ENCODE data around the gene FGD6. TPM values are rescaled to one million over a fixed set of nuclear protein-coding genes. Genes with fewer than 3 reads are reported as not detected.
"Not testable (repeated sequence)": the region's sequence is repeated elsewhere in the genome, so short reads cannot be mapped to it uniquely, and the experiment has no call there.

The FGD6 gene
- total and polyA plus RNA-seq, 2 donors (not counting 1 experiment from before 2014, with no cell fraction given), result 3.3 to 4.7 TPM

GRCh38 chr12:95197636-95198035 is 19.6 kb downstream of the FGD6 start:
- H3K4me1 ChIP-seq (ENCODE audit: control insufficient read depth, extremely low read depth, insufficient read depth, low read length), result peaks cover 2% of the 10 kb centered on the region
- H3K9me3 ChIP-seq (ENCODE audit: control insufficient read depth, insufficient read depth, low read depth, low read length), result no peaks in the 10 kb centered on the region
- no peaks in the 10 kb centered on the region for H3K36me3 ChIP-seq (ENCODE audit: control insufficient read depth, insufficient read depth, low read length)
- H3K79me2 ChIP-seq (ENCODE audit: control insufficient read depth, insufficient read depth, low read length), result no peaks in the 10 kb centered on the region
- H3K9ac ChIP-seq (ENCODE audit: insufficient read depth, low read length), result no peak overlapping the region
- H3K27me3 ChIP-seq (ENCODE audit: control insufficient read depth, insufficient read depth, low read length), result no peaks in the 10 kb centered on the region
- TF ChIP-seq CTCF (conservative IDR thresholded peaks at IDR 0.05 in 1 of 2, IDR thresholded peaks at IDR 0.05 in 1 of 2; ENCODE audit: low read depth in 1 of 2, low read length in 2 of 2) (no peak), EZH2 (IDR thresholded peaks at IDR 0.05; ENCODE audit: low read length, missing control alignments) (no peak)
- no peaks in the 10 kb centered on the region for H4K20me1 ChIP-seq (ENCODE audit: control insufficient read depth, extremely low read depth, insufficient read depth, low read length)
- no peak overlapping the region for H3K4me3 ChIP-seq (replicated peaks in 1 of 4; ENCODE audit: control extremely low read depth in 1 of 4, insufficient read depth in 1 of 4, low read depth in 3 of 4, low read length in 4 of 4)
- H2AFZ ChIP-seq (ENCODE audit: low read length), result no peak overlapping the region
- H3K27ac ChIP-seq (ENCODE audit: insufficient read depth, low read length), result no peak overlapping the region
- H3K4me2 ChIP-seq (ENCODE audit: extremely low read depth, insufficient read depth, low read length), result no peak overlapping the region
- no peak for DNase-seq (ENCODE audit: low read depth in 2 of 2)

GRCh38 chr12:95196875-95197569 is 20.2 kb downstream of the FGD6 start:
- not testable (repeated sequence) for H3K79me2 ChIP-seq (ENCODE audit: control insufficient read depth, insufficient read depth, low read length); H4K20me1 ChIP-seq (ENCODE audit: control insufficient read depth, extremely low read depth, insufficient read depth, low read length); H3K9ac ChIP-seq (ENCODE audit: insufficient read depth, low read length); H3K27me3 ChIP-seq (ENCODE audit: control insufficient read depth, insufficient read depth, low read length); H3K4me2 ChIP-seq (ENCODE audit: extremely low read depth, insufficient read depth, low read length); DNase-seq (ENCODE audit: low read depth in 2 of 2); H3K27ac ChIP-seq (ENCODE audit: insufficient read depth, low read length); H3K4me3 ChIP-seq (replicated peaks in 1 of 4; ENCODE audit: control extremely low read depth in 1 of 4, insufficient read depth in 1 of 4, low read depth in 3 of 4, low read length in 4 of 4); H3K36me3 ChIP-seq (ENCODE audit: control insufficient read depth, insufficient read depth, low read length); H3K9me3 ChIP-seq (ENCODE audit: control insufficient read depth, insufficient read depth, low read depth, low read length); H2AFZ ChIP-seq (ENCODE audit: low read length); H3K4me1 ChIP-seq (ENCODE audit: control insufficient read depth, extremely low read depth, insufficient read depth, low read length)

- H4K20me1 ChIP-seq (ENCODE audit: control insufficient read depth, extremely low read depth, insufficient read depth, low read length), result no peaks in the 10 kb centered on the region
- no peak overlapping the region for H3K4me3 ChIP-seq (replicated peaks in 1 of 4; ENCODE audit: control extremely low read depth in 1 of 4, insufficient read depth in 1 of 4, low read depth in 3 of 4, low read length in 4 of 4)
- H3K79me2 ChIP-seq (ENCODE audit: control insufficient read depth, insufficient read depth, low read length), result no peaks in the 10 kb centered on the region
- H2AFZ ChIP-seq (ENCODE audit: low read length), result no peak overlapping the region
- no peak overlapping the region for H3K9ac ChIP-seq (ENCODE audit: insufficient read depth, low read length)
- no peak for DNase-seq (ENCODE audit: low read depth in 2 of 2)
- TF ChIP-seq EZH2 (IDR thresholded peaks at IDR 0.05; ENCODE audit: low read length, missing control alignments) (no peak), CTCF (conservative IDR thresholded peaks at IDR 0.05 in 1 of 2, IDR thresholded peaks at IDR 0.05 in 1 of 2; ENCODE audit: low read depth in 1 of 2, low read length in 2 of 2) (no peak)
- H3K9me3 ChIP-seq (ENCODE audit: control insufficient read depth, insufficient read depth, low read depth, low read length), result no peaks in the 10 kb centered on the region
- no peaks in the 10 kb centered on the region for H3K36me3 ChIP-seq (ENCODE audit: control insufficient read depth, insufficient read depth, low read length)
- no peak overlapping the region for H3K4me2 ChIP-seq (ENCODE audit: extremely low read depth, insufficient read depth, low read length)
- no peaks in the 10 kb centered on the region for H3K27me3 ChIP-seq (ENCODE audit: control insufficient read depth, insufficient read depth, low read length)
- no peak overlapping the region for H3K27ac ChIP-seq (ENCODE audit: insufficient read depth, low read length)
- no peaks in the 10 kb centered on the region for H3K4me1 ChIP-seq (ENCODE audit: control insufficient read depth, extremely low read depth, insufficient read depth, low read length)
Measured at GRCh38 chr12:95195122-95195521, 22.1 kb downstream of the FGD6 start.

Measured in fibroblast of lung (primary cell).